Suprapubic skin (tissue), 4 donors: Measurements from ENCODE around the gene ASF1A. TPM values are rescaled to one million over a fixed set of nuclear protein-coding genes. Genes with fewer than 3 reads are reported as not detected.

Experiments used
- DNase-seq, 2 donors: peaks; one replicate each; pipeline ENCODE4 v3.0.0-alpha.2; 2019; ENCODE audit warnings: low spot score in 2 of 2
- H3K27ac ChIP-seq: fragments of 200-600 bp; sonication (generic); one replicate; pipeline ENCODE4 v1.5.1; 2019
- H3K27me3 ChIP-seq: fragments of 200-600 bp; sonication (generic); one replicate; pipeline ENCODE4 v1.5.1; 2019
- H3K36me3 ChIP-seq: fragments of 200-600 bp; sonication (generic); one replicate; pipeline ENCODE4 v1.5.1; 2019
- H3K4me1 ChIP-seq: fragments of 200-600 bp; sonication (generic); one replicate; pipeline ENCODE4 v1.5.1; 2019
- H3K4me3 ChIP-seq: fragments of 200-600 bp; sonication (generic); one replicate; pipeline ENCODE4 v1.5.1; 2019; ENCODE audit warnings: mild to moderate bottlenecking
- H3K9me3 ChIP-seq: fragments of 200-600 bp; sonication (generic); one replicate; pipeline ENCODE4 v1.5.1; 2019
- CTCF ChIP-seq, 2 donors: fragments of 200-600 bp in 1 of 2; fragments of 450-650 bp in 1 of 2; sonication (generic) in 1 of 2; IDR thresholded peaks; one replicate each; pipeline ENCODE4 v1.5.1; 2016 to 2019; ENCODE audit warnings: antibody characterized with exemption in 2 of 2, mild to moderate bottlenecking in 1 of 2, moderate library complexity in 1 of 2
- EP300 ChIP-seq: sonication (generic); formaldehyde crosslinking; IDR thresholded peaks from one replicate; pipeline ENCODE4 v1.6.1; 2017; ENCODE audit warnings: antibody characterized with exemption
- POLR2A ChIP-seq, 2 donors: fragments of 450-650 bp; IDR thresholded peaks; one replicate each; pipeline ENCODE4 v1.6.1; 2017; ENCODE audit warnings: antibody characterized with exemption in 2 of 2, mild to moderate bottlenecking in 2 of 2, moderate library complexity in 2 of 2
- POLR2AphosphoS5 ChIP-seq, 3 donors: sonication (generic); formaldehyde crosslinking; IDR thresholded peaks; one replicate each; pipeline ENCODE4 v1.6.1; 2017; ENCODE audit warnings: antibody characterized with exemption in 3 of 3
- WGBS: methylation state at CpG from one replicate; pipeline ENCODE4 v1.1.5; 2018; 5-methylcytosine and 5-hydroxymethylcytosine counted together
- total RNA-seq, 4 donors: library from RNA; depleted of rRNA; stranded (reverse); fragments of >200 nt; gene quantifications; one replicate each; pipeline ENCODE4 v1.1.0, GENCODE V29; 2016

Gene ASF1A
- total RNA-seq, 4 donors from 2014 or later, result 11.3 to 15.7 (median 13.6) TPM

GRCh38 chr6:118918329-118918725 lies 24.4 kb downstream of the ASF1A start:
- no peaks in the 10 kb centered on the region for H3K27me3 ChIP-seq
- H3K36me3 ChIP-seq, result peaks cover 75% of the 10 kb centered on the region
- H3K4me3 ChIP-seq, result no peak overlapping the region
- no peaks in the 10 kb centered on the region for H3K9me3 ChIP-seq
- DNase-seq, result no peak
- no peaks in the 10 kb centered on the region for H3K4me1 ChIP-seq
- TF ChIP-seq POLR2A (IDR thresholded peaks at IDR 0.05) (no peak), EP300 (no peak), CTCF (IDR thresholded peaks at IDR 0.05) (no peak), POLR2AphosphoS5 (IDR thresholded peaks at IDR 0.05) (no peak)
- WGBS, result 83% methylated on average over 2 of the region's 2 CpGs
- H3K27ac ChIP-seq, result no peak overlapping the region

GRCh38 chr6:118921084-118921483 lies 27.1 kb downstream of the ASF1A start:
- DNase-seq, result no peak
- H3K36me3 ChIP-seq, result peaks cover 68% of the 10 kb centered on the region
- WGBS, result 100% methylated on average over 1 of the region's 1 CpG
- no peak overlapping the region for H3K27ac ChIP-seq
- no peaks in the 10 kb centered on the region for H3K27me3 ChIP-seq
- H3K9me3 ChIP-seq, result no peaks in the 10 kb centered on the region
- TF ChIP-seq EP300 (no peak), CTCF (IDR thresholded peaks at IDR 0.05) (no peak), POLR2A (IDR thresholded peaks at IDR 0.05) (no peak), POLR2AphosphoS5 (IDR thresholded peaks at IDR 0.05) (no peak)
- H3K4me3 ChIP-seq, result no peak overlapping the region
- no peaks in the 10 kb centered on the region for H3K4me1 ChIP-seq

- Histone ChIP-seq H3K4me3 (no peak overlapping the region), H3K9me3 (no peaks in the 10 kb centered on the region), H3K27ac (no peak overlapping the region), H3K4me1 (no peaks in the 10 kb centered on the region), H3K36me3 (peaks cover 64% of the 10 kb centered on the region), H3K27me3 (no peaks in the 10 kb centered on the region)
- DNase-seq, result no peak
- TF ChIP-seq EP300 (no peak), CTCF (IDR thresholded peaks at IDR 0.05) (no peak), POLR2A (IDR thresholded peaks at IDR 0.05) (no peak), POLR2AphosphoS5 (IDR thresholded peaks at IDR 0.05) (no peak)
- WGBS, result 83% methylated on average over 3 of the region's 3 CpGs
Observed at GRCh38 chr6:118923035-118923434, 29.1 kb downstream of the ASF1A start.

GRCh38 chr6:118930680-118931079 lies 36.7 kb downstream of the ASF1A start:
- Histone ChIP-seq H3K9me3 (no peaks in the 10 kb centered on the region), H3K4me3 (no peak overlapping the region), H3K4me1 (peaks cover 15% of the 10 kb centered on the region), H3K36me3 (peaks cover 35% of the 10 kb centered on the region), H3K27me3 (no peaks in the 10 kb centered on the region), H3K27ac (no peak overlapping the region)
- no peak for DNase-seq
- TF ChIP-seq POLR2AphosphoS5 (IDR thresholded peaks at IDR 0.05), result no peak
- no peak for TF ChIP-seq CTCF (IDR thresholded peaks at IDR 0.05)
- TF ChIP-seq POLR2A (IDR thresholded peaks at IDR 0.05), result no peak
- TF ChIP-seq EP300, result no peak
- WGBS, result 87% methylated on average over 3 of the region's 3 CpGs

- H3K4me3 ChIP-seq, result no peak overlapping the region
- no peak for TF ChIP-seq CTCF (IDR thresholded peaks at IDR 0.05)
- no peak for TF ChIP-seq POLR2A (IDR thresholded peaks at IDR 0.05)
- TF ChIP-seq EP300, result no peak
- TF ChIP-seq POLR2AphosphoS5 (IDR thresholded peaks at IDR 0.05), result no peak
- no peaks in the 10 kb centered on the region for H3K27me3 ChIP-seq
- H3K4me1 ChIP-seq, result peaks cover 15% of the 10 kb centered on the region
- 93% methylated on average over 5 of the region's 5 CpGs for WGBS
- no peaks in the 10 kb centered on the region for H3K9me3 ChIP-seq
- no peak for DNase-seq
- H3K36me3 ChIP-seq, result peaks cover 35% of the 10 kb centered on the region
- H3K27ac ChIP-seq, result no peak overlapping the region
Observed at GRCh38 chr6:118931436-118931835, 37.5 kb downstream of the ASF1A start.
